Peyer's patch (tissue), 4 donors: ENCODE results near the gene SLC5A11. TPM values are rescaled to one million over a fixed set of nuclear protein-coding genes. Genes with fewer than 3 reads are reported as not detected.
"Not testable (repeated sequence)": the region's sequence is repeated elsewhere in the genome, so short reads cannot be mapped to it uniquely, and the experiment has no call there.

Experiments
- DNase-seq, 3 donors: peaks; one replicate each; pipeline ENCODE4 v3.0.0-alpha.2; 2017 to 2019
- H3K27ac ChIP-seq, 4 donors: fragments of 200-600 bp; sonication (generic); one replicate each; pipeline ENCODE4 v1.5.1; 2016 to 2019
- H3K27me3 ChIP-seq, 2 donors: fragments of 200-600 bp; sonication (generic); one replicate each; pipeline ENCODE4 v1.5.1; 2019
- H3K36me3 ChIP-seq, 3 donors: fragments of 200-600 bp; sonication (generic); one replicate each; pipeline ENCODE4 v1.5.1; 2016 to 2019
- H3K4me1 ChIP-seq, 4 donors: fragments of 200-600 bp; sonication (generic); one replicate each; pipeline ENCODE4 v1.5.1; 2016 to 2019
- H3K4me3 ChIP-seq, 4 donors: fragments of 200-600 bp; sonication (generic); 1 replicate in 3 of 4; 2 replicates in 1 of 4; pipeline ENCODE4 v1.5.1; 2016 to 2019; ENCODE audit warnings: mild to moderate bottlenecking in 1 of 4
- H3K9me3 ChIP-seq, 4 donors: fragments of 200-600 bp; sonication (generic); one replicate each; pipeline ENCODE4 v1.5.1; 2016 to 2019; ENCODE audit warnings: mild to moderate bottlenecking in 1 of 4
- POLR2A ChIP-seq, 2 donors: fragments of 450-650 bp; IDR thresholded peaks; one replicate each; pipeline ENCODE4 v1.5.1; 2017; ENCODE audit warnings: antibody characterized with exemption in 2 of 2, mild to moderate bottlenecking in 2 of 2, moderate library complexity in 2 of 2
- total RNA-seq, 4 donors: library from RNA; depleted of rRNA; stranded (reverse); fragments of >200 nt; gene quantifications; one replicate each; pipeline ENCODE4 v1.1.0, GENCODE V29; 2016
- TF ChIP-seq, protein P1 (sequence below), 6 experiments: fragments of 450-650 bp in 4 of 6; fragments of 200-600 bp in 2 of 6; sonication (generic) in 1 of 6; IDR thresholded peaks; one replicate each; pipeline ENCODE4 v1.5.1; 2017 to 2019; ENCODE audit warnings: antibody characterized with exemption in 6 of 6, mild to moderate bottlenecking in 3 of 6, moderate library complexity in 1 of 6

SLC5A11 gene
- total RNA-seq, 4 donors from 2014 or later = 1.7 to 138 (median 88.6) TPM

DNA sequence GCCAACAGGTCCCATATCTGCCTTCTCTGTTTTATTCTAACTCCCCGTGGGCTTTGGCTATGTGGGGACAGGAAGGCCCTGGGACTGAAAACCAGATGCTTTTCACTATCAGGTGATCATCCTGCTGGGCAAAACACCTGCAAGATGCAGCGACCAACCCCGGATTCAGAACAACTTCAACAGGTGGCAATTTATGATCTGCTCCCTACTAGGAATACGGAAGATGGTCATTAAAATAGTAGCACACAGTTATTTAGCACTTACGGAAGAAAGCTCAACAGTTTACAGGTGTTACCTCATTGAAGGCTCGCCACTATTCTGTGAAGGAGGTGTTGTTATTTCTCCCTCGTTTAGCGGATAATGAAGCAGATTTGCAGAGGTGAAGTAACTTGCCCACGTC, 7.8 kb upstream of the SLC5A11 start:
- no peaks in the 10 kb centered on the region for H3K27me3 ChIP-seq
- peaks cover 0 to 3% (median 0%) of the 10 kb centered on the region in 3 donors for H3K36me3 ChIP-seq
- TF ChIP-seq POLR2A (IDR thresholded peaks at IDR 0.05) = no peak
- peak overlapping the region in 2 of 4 donors; percentile 44 to 50 for H3K4me3 ChIP-seq
- peaks cover 0 to 16% (median 0%) of the 10 kb centered on the region in 4 donors for H3K4me1 ChIP-seq
- no peaks in the 10 kb centered on the region for H3K9me3 ChIP-seq
- no peak for DNase-seq
- peak overlapping the region in 1 of 4 donors; percentile 38 for H3K27ac ChIP-seq

DNA sequence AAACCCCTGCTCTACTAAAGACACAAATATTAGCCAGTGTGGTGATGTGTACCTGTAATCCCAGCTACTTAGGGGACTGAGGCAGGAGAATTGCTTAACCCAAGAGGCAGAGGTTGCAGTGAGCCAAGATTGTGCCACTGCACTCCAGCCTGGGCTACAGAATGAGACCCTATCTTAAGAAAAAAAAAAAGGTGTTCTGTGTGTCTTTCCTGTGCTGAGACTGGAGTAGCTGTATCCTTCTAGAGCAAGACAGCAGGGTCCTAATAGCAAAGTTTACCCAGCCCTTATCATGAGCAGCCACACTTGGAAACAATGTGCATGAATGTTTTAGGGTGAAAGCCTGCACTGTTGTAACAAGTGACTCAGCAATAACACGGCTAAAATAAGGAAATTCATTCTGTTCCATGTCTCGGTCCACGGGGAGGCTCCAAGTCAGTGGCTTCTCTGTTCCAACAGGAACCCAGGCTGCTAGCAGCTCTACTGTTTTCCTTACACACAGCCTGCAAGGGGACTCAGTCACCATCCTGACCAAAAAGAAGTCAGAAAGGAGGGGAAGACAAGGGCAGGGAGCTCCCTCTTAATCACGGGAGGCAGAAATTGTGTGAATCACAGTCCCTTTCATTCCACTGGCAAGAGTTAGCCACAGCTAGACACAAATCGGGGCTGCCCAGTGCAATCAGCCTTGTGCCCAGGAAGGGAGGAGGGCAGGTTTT, 7.1 kb upstream of the SLC5A11 start:
- H3K4me1 ChIP-seq = peaks cover 0 to 16% (median 0%) of the 10 kb centered on the region in 4 donors
- peak overlapping the region in 2 of 4 donors; percentile 44 to 50 for H3K4me3 ChIP-seq
- H3K9me3 ChIP-seq = no peaks in the 10 kb centered on the region
- no peak for DNase-seq
- TF ChIP-seq, protein P1, sequence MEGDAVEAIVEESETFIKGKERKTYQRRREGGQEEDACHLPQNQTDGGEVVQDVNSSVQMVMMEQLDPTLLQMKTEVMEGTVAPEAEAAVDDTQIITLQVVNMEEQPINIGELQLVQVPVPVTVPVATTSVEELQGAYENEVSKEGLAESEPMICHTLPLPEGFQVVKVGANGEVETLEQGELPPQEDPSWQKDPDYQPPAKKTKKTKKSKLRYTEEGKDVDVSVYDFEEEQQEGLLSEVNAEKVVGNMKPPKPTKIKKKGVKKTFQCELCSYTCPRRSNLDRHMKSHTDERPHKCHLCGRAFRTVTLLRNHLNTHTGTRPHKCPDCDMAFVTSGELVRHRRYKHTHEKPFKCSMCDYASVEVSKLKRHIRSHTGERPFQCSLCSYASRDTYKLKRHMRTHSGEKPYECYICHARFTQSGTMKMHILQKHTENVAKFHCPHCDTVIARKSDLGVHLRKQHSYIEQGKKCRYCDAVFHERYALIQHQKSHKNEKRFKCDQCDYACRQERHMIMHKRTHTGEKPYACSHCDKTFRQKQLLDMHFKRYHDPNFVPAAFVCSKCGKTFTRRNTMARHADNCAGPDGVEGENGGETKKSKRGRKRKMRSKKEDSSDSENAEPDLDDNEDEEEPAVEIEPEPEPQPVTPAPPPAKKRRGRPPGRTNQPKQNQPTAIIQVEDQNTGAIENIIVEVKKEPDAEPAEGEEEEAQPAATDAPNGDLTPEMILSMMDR (IDR thresholded peaks at IDR 0.05) = no peak
- no peak for TF ChIP-seq POLR2A (IDR thresholded peaks at IDR 0.05)
- no peaks in the 10 kb centered on the region for H3K36me3 ChIP-seq
- peak overlapping the region in 3 of 4 donors; percentile 24 to 78 (median 38) for H3K27ac ChIP-seq
- no peaks in the 10 kb centered on the region for H3K27me3 ChIP-seq

DNA sequence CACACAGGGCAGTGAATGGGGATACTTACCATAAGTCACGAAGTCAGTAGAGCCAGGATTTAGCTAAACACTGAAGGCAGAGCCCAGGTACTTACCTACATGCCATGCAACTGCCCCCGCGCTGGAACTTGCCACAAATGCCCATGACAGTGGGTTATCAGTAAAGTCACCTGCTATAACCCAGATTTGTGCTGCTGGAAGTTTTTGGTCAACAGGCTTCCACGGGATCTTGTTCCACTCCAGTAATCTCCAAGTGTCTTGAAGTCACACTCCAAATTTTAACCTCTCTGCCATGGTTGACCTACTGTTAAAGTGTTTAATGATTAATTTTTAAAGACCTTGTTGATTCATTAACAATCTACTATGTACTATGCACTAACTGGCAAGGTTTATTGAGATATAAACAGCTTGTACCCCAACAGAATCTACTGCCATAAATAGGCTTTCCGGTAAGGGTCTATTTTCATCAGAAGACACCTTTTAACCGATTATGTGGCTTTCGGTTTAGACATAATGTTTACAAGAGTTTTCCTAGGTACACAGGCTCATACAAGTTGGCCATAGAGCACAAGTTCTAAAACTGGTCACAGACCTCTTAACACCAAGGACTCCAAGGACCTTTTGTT, 6.3 kb upstream of the SLC5A11 start:
- Histone ChIP-seq H3K27me3 (no peaks in the 10 kb centered on the region), H3K36me3 (no peaks in the 10 kb centered on the region), H3K27ac (peak overlapping the region in 3 of 4 donors; percentile 24 to 78 (median 38)), H3K4me1 (peaks cover 0 to 24% (median 0%) of the 10 kb centered on the region in 4 donors), H3K9me3 (no peaks in the 10 kb centered on the region), H3K4me3 (peak overlapping the region in 2 of 4 donors; percentile 44 to 50)
- DNase-seq = no peak
- TF ChIP-seq, protein P1 (IDR thresholded peaks at IDR 0.05) = no peak
- TF ChIP-seq POLR2A (IDR thresholded peaks at IDR 0.05) = no peak

DNA sequence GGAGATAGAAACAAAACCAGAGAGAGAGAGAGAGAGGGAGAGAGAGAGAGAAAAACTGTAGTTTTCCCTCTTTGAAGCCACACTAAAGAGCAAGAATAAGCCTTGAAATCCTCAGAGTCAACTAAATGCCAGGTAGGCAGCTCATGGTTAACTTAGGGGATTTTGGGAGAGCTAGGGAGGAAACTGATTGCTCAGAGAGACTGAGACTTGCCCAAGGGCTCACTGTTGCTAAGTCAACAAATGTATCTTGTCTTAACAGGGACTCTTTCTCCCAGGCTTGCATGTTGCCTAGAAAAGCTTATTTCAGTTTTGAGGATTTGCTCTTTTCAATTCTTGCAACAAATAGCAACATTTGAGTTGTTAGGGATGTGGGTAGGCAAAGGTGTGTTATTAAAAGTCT, 4.5 kb upstream of the SLC5A11 start:
- Histone ChIP-seq H3K4me3 (no peak overlapping the region), H3K9me3 (no peaks in the 10 kb centered on the region), H3K4me1 (peaks cover 0 to 34% (median 0%) of the 10 kb centered on the region in 4 donors), H3K27ac (no peak overlapping the region), H3K27me3 (no peaks in the 10 kb centered on the region), H3K36me3 (no peaks in the 10 kb centered on the region)
- DNase-seq = no peak
- TF ChIP-seq, protein P1 (IDR thresholded peaks at IDR 0.05) = no peak
- TF ChIP-seq POLR2A (IDR thresholded peaks at IDR 0.05) = no peak

DNA sequence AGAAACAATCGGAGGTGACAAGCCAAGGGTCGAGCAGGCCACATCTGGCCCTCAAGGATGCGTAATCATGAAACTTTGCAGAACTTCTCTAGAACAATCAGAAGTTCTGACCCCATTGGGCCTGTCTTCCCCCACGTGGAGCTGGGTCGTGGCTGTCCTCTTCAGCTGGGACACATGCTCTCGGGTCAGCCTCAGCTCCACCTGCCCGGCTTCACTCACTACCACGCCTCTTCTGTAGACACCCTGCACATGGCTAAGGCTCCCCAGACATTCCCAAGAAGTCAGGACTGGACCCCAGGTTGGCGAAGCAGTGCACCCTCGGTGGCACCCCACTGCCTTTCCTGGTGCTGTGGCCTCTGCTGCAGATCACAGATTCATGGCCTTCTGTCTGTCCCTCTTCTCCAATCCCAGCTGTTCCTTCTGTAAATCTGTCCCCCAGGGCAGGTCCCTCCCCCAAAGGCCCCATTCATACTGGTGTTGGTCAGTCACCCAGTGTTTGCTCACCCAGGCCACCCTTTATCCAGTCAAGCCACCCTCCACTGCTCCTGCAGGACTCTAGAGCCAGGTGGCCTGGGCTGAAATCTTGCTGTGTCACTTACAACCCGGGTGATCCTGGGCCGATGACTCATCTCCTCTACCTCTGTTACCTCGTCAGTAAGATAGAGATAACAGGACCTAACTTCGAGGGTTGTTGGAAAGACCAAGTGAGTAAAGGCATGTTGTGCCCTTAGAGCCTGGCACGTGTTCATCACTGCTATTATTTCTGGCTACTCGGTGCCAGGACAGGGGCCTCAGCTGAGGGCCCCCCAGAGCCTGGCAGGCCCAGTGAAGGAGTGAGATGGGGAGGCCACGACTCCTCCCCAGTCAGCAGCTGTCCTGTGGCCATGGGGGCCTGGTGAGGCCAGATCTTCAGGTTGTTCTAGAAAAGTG, 1.4 kb upstream of the SLC5A11 start:
- Histone ChIP-seq H3K36me3 (no peaks in the 10 kb centered on the region), H3K4me1 (peaks cover 0 to 22% (median 0%) of the 10 kb centered on the region in 4 donors), H3K27ac (peak overlapping the region in 3 of 4 donors; percentile 63 to 89 (median 79)), H3K9me3 (no peaks in the 10 kb centered on the region), H3K4me3 (no peak overlapping the region), H3K27me3 (no peaks in the 10 kb centered on the region)
- peak in 1 of 2 donors; percentile 5 for TF ChIP-seq POLR2A (IDR thresholded peaks at IDR 0.05)
- TF ChIP-seq, protein P1 (IDR thresholded peaks at IDR 0.05) = peak in 1 of 6 experiments; percentile 3
- peak in 2 of 3 donors; percentile 71 to 88 for DNase-seq

DNA sequence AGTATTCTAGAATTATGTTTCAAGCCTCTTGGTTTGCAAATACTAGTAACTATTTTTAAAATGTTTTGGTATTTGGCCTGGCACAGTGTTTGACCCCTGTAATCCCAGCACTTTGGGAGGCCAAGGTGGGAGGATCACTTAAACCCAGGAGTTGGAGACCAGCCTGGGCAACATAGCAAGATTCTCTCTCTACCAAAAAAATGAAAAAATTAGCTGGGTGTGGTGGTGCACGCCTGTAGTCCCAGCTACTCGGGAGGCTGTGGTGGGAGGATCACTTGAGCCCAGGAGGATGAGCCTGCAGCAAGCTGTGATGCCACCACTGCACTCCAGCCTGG, 765 bp upstream of the SLC5A11 start:
- H3K9me3 ChIP-seq, H3K27me3 ChIP-seq, H3K36me3 ChIP-seq, DNase-seq, H3K4me3 ChIP-seq: not testable (repeated sequence)
- peak overlapping the region in 3 of 4 donors; percentile 63 to 89 (median 79) for H3K27ac ChIP-seq
- H3K4me1 ChIP-seq = peaks cover 0 to 18% (median 0%) of the 10 kb centered on the region in 4 donors
